GM19438 (cell line): ENCODE data around the gene TEPSIN.

Experiments used
- ATAC-seq: cut with Tn5 transposase; IDR thresholded peaks from one replicate; pipeline ENCODE4 v1.9.1; 2021; ENCODE audit warnings: low read depth; ENCODE audit not compliant: unreplicated experiment

TEPSIN gene

DNA sequence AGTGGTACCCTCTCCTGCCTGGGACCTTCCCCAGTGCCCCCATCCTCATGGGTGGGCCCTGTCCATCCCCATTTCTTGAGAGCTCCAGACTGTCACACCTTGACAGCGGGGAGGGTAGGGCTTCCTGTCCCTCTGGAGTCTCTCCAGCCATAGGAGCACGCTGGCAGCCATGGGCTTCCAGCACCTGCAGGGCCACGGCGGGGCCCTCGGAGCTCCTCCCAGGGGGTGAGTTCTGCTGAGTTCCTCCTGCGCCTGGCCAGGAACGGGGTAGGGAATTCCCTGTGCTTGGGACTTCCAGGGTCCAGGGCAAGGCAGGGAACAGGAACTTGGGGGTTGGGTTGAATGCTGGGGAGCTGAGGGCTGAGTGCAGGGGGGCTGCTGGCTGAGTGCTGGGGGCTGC lies 49.8 kb downstream of the TEPSIN start:
- ATAC-seq: no peak

- no peak for ATAC-seq
Observed at GRCh38 chr17:81188491-81188840, 50.4 kb downstream of the TEPSIN start.

DNA sequence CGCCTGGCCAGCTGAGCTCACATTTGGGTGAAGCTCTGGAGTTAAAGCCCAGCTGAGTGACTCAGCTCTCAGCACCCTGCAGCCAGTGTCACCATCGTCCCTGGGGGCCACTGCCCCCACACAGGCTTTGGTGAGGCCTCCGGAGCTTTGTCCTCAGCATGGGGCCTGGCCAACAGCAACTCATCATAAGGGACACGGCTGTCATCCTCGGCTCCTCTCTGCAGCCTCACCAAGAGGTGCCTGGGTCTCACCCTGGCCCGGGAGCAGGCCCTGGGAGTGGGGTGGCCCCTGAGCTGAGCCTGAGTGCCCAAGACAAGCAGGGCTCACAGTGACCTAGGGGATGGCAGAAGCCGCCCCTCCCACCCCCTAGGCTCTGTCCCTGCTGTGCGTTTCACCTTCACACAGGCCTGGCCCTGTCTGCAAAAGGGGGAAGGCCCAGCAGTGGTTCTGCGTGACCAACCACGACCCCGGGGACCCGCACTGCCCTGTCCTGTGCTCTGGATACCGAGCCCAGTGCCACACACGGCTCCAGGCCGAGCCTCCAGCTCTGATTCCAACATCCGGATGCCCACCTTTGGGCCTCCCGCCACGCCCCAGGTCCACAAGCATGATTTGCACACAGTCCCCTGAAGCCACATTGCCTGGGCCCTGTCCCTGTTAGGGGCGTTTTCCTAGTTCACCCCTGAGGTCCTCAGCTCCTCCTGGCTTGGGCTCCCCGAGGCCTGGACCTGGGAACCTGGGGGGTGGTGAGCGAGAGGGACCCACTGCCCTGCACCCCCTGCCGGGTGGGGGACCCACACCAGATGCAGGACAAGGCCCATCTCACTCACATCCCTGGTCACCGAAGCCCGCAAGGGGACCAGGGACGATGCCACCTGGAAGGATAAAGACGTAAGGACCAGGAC lies 51.0 kb downstream of the TEPSIN start:
- no peak for ATAC-seq

GRCh38 chr17:81187120-81187519 lies 51.7 kb downstream of the TEPSIN start:
- ATAC-seq: no peak

DNA sequence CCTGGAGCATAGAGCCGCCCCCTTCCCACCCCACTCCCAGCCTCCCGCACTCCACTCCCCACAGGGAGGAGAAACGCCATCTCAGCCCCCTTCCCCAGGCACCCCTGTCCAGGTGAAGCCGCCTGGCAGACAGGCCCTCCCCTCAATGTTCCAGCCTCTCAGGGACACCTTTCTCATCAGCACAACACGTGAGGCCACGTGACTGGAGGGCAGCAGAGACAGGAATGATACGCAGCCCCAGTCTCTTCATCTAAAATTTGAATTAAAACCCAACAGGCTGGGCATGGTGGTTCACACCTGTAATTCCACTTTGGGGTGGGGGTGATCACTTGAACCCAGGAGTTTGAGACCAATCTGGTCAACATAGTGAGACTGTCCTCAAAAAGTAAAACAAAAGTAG lies 52.7 kb downstream of the TEPSIN start:
- no peak for ATAC-seq

DNA sequence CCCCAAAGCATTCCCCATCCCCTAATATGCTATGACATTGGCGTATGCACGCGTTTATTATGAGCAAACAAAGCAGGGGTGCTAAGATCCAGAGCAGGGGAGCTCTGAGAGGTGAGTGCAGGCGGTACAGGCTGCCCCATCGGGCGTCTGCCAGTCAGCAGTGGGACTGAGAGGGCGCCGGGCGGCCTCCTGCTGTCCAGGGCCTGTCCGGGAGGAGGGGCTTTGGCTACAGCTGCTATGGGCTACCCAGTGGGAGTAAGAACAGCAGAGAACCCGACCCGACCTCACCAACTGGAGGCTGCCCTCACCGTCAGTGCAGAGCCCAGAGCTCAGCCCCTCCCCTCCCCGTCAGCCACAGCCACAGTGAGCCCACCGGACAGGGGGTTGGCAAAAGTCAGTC lies 54.3 kb downstream of the TEPSIN start:
- ATAC-seq: no peak

GRCh38 chr17:81183807-81184206 lies 55.0 kb downstream of the TEPSIN start:
- no peak for ATAC-seq

DNA sequence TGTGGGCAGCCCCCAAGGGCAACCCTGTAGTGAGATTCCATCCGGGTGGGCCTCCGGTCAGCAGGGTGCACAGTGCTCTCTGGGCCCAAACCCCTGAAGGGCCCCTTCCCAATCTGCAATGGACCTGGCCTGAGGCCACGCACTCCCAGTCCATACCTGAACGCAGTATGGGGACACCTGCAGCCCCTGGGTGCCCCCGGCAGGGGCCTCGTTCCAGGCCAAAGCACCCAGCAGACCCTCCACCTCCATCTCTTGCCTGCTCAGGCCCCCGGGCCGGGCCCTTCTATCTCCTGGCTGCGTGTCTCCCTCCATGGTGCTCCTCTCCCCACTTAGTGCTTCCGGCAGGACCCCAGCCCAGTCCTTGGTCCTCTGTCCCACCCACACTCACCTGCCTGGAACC lies 55.5 kb downstream of the TEPSIN start:
- no peak for ATAC-seq

GRCh38 chr17:81182596-81182995 lies 56.3 kb downstream of the TEPSIN start:
- ATAC-seq: no peak

GRCh38 chr17:81181811-81182185 lies 57.1 kb downstream of the TEPSIN start:
- ATAC-seq: no peak

- ATAC-seq: no peak
Observed at GRCh38 chr17:81180836-81181810, 57.7 kb downstream of the TEPSIN start.

DNA sequence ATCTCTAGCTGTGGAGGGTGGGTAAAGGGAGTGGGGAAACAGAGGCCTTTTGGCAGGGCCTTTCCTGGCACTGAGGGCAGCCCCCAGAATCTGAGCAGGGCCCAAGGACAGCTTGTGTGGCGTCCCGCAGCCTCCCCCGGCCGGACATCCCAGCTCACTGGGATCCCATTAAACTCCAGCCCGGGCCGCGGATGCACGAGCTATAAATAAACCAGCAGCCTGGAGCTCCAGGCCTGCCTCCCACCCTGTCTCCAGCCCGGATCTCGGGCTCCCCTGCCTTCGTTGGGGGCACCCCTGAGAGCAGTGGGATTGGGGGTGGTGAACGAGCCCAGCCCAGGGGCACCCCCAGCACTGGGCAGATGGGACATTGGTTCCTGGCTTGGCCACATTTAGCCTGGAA lies 59.0 kb downstream of the TEPSIN start:
- no peak for ATAC-seq

DNA sequence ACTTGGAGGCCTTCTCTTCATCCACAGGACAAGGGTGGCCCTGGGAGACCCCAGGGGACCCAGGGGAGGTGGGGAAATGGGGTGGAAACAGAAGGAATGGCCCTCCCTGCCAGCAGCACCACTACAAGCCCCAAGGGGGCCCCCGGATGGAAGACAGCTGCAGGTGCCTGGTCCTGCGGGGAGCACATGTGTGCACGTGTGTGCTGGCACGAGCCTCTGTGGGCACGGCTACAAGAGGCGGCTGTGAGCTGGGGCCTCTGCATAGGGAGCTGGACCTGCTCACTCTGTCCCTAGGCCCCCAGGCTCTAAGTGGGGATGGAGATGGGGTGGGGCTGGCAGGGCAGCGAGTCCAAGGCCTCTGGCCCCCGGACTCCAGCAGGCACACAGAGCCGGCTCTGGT lies 59.6 kb downstream of the TEPSIN start:
- no peak for ATAC-seq
